HepG2 (cell line): ENCODE results near the gene RANBP2. TPM values are rescaled to one million over a fixed set of nuclear protein-coding genes. Genes with fewer than 3 reads are reported as not detected.

Source experiments
- ATAC-seq: fragments of 200-7000 bp; cut with Tn5 transposase; 3 replicates; pipeline ENCODE4 v1.9.1; 2020; ENCODE audit warnings: mild to moderate bottlenecking, moderate library complexity
- BruUV-seq: library from RNA; stranded (reverse); fragments of 400-500 nt; replicated peaks from 2 replicates; lab custom pipeline; 2021; lab: Mats Ljungman, UMichigan
- CTCF ChIA-PET: fragments of 300-600 bp; formaldehyde crosslinking; extraction: SDS; loops from one replicate; lab custom pipeline; 2021; ENCODE audit warnings: low total read pairs, inconsistent platforms, low intra/inter-chr PET ratio; lab: Yijun Ruan, JAX
- POLR2A ChIA-PET: fragments of 350-600 bp; sonication (Branson Sonifier 250); formaldehyde crosslinking; loops from one replicate; lab custom pipeline; 2020; ENCODE audit warnings: antibody characterized with exemption, inconsistent platforms; lab: Yijun Ruan, JAX
- DNase-seq: peaks from one replicate; pipeline ENCODE4 v3.0.0-alpha.2; 2015; ENCODE audit warnings: low spot score
- FAIRE-seq: peaks from 3 replicates; lab custom pipeline; 2011; peaks lifted over from hg19 to GRCh38; lab: Jason Lieb, UNC
- H2AFZ ChIP-seq: one replicate; pipeline ENCODE4 v1.6.1; 2011; ENCODE audit warnings: low read length, inconsistent platforms
- H3K27ac ChIP-seq: fragments of 300-600 bp; 3 replicates; pipeline ENCODE4 v1.8.0; 2011; ENCODE audit warnings: mixed run types, mild to moderate bottlenecking, mixed read lengths, low read length, inconsistent platforms; ENCODE audit not compliant: insufficient read depth; ENCODE audit errors: extremely low read length
- H3K27me3 ChIP-seq, 2 experiments: fragments of 200-600 bp in 1 of 2; 2 replicates in 1 of 2; 3 replicates in 1 of 2; pipeline versions ENCODE4 v1.6.0 to v1.8.0; 2011; ENCODE audit warnings: low read length in 2 of 2, mild to moderate bottlenecking in 2 of 2, moderate library complexity in 2 of 2, inconsistent platforms in 1 of 2; ENCODE audit not compliant: insufficient read depth in 2 of 2, control insufficient read depth in 1 of 2
- H3K36me3 ChIP-seq, 2 experiments: fragments of 200-600 bp in 1 of 2; replicated peaks in 1 of 2; 2 replicates in 1 of 2; 3 replicates in 1 of 2; pipeline versions ENCODE4 v1.5.1 to v1.8.0; 2011; ENCODE audit warnings: low read length in 2 of 2, inconsistent platforms in 1 of 2; ENCODE audit not compliant: insufficient read depth in 2 of 2, control insufficient read depth in 1 of 2
- H3K4me1 ChIP-seq: 2 replicates; pipeline ENCODE4 v1.5.1; 2012; ENCODE audit warnings: low read length, inconsistent platforms; ENCODE audit not compliant: insufficient read depth
- H3K4me2 ChIP-seq: 2 replicates; pipeline ENCODE4 v1.6.0; 2011; ENCODE audit warnings: low read depth, low read length, inconsistent platforms
- H3K4me3 ChIP-seq, 3 experiments: fragments of 200-600 bp in 1 of 3; sonication (generic), shearing (Covaris generic) in 1 of 3; replicated peaks in 1 of 3; 2 replicates each; pipeline ENCODE4 v1.5.1; 2011 to 2016; ENCODE audit warnings: low read length in 3 of 3, inconsistent platforms in 2 of 3, low read depth in 2 of 3, mild to moderate bottlenecking in 2 of 3, control low read depth in 1 of 3, mixed read lengths in 1 of 3; ENCODE audit not compliant: insufficient read depth in 1 of 3
- H3K79me2 ChIP-seq: one replicate; pipeline ENCODE4 v1.6.1; 2011; ENCODE audit warnings: low read length, inconsistent platforms; ENCODE audit not compliant: insufficient read depth
- H3K9ac ChIP-seq: 2 replicates; pipeline ENCODE4 v1.6.0; 2011; ENCODE audit warnings: mild to moderate bottlenecking, low read depth, low read length, inconsistent platforms; ENCODE audit not compliant: insufficient read depth
- H3K9me3 ChIP-seq: 2 replicates; pipeline ENCODE4 v1.5.1; 2012; ENCODE audit warnings: mild to moderate bottlenecking, low read length
- H4K20me1 ChIP-seq: 2 replicates; pipeline ENCODE4 v1.6.0; 2011; ENCODE audit warnings: inconsistent platforms, mild to moderate bottlenecking, low read length, moderate library complexity; ENCODE audit not compliant: insufficient read depth
- FOXA3 ChIP-seq: IDR thresholded peaks from 2 replicates; pipeline ENCODE4 v1.6.1; 2016; ENCODE audit warnings: missing genetic modification reagents, missing compliant biosample characterization
- HNF4A ChIP-seq: sonication (generic); formaldehyde crosslinking; IDR thresholded peaks from 2 replicates; pipeline ENCODE4 v1.4.0; 2020; ENCODE audit warnings: missing genetic modification reagents
- MAFF ChIP-seq: IDR thresholded peaks from 2 replicates; pipeline ENCODE4 v1.6.1; 2011; ENCODE audit warnings: low read depth, low read length, improper control_type of control experiment
- PTBP1 ChIP-seq: fragments of 200-400 bp; formaldehyde crosslinking; IDR thresholded peaks from 2 replicates; pipeline ENCODE4 v1.6.1; 2018; ENCODE audit warnings: low read length, low read depth; ENCODE audit not compliant: poor library complexity, severe bottlenecking
- TRIM24 ChIP-seq: sonication (generic); formaldehyde crosslinking; IDR thresholded peaks from 2 replicates; pipeline ENCODE4 v1.8.0; 2022; ENCODE audit warnings: mild to moderate bottlenecking, missing genetic modification reagents
- ZNF160 ChIP-seq: sonication (generic); formaldehyde crosslinking; IDR thresholded peaks from 2 replicates; pipeline ENCODE4 v1.8.0; 2022; ENCODE audit warnings: mild to moderate bottlenecking, inconsistent platforms, missing genetic modification reagents
- WGBS: methylation state at CpG from one replicate; pipeline ENCODE4 v1.1.6; 2017; ENCODE audit warnings: low lambda C conversion rate; 5-methylcytosine and 5-hydroxymethylcytosine counted together
- in situ Hi-C: cut with HindIII; loops from 2 replicates; pipeline ENCODE4 v1.10.0; 2017; ENCODE audit warnings: low pct_unique_long_range_greater_than_20kb; ENCODE audit not compliant: extremely low pct_ligation_motif_present
- intact Hi-C: fragments of 100-400 bp; cut with micrococcal nuclease; formaldehyde crosslinking; loops from one replicate; pipeline ENCODE4 v1.10.0; 2022; ENCODE audit not compliant: unreplicated experiment
- polyA plus RNA-seq, 8 experiments: library from polyadenylated mRNA; depleted of rRNA in 3 of 8; stranded (reverse) in 7 of 8; unstranded in 1 of 8; fragments of >200 nt; fragmentation: Illumina TruSeq in 4 of 8; extraction: Trizol in 4 of 8; gene quantifications; 2 replicates each; pipeline versions ENCODE4 v1.2.1 to v1.2.3, GENCODE V29; 2011 to 2016; ENCODE audit warnings: low read depth in 4 of 8, missing spikeins in 1 of 8, mixed read lengths in 1 of 8; ENCODE audit not compliant: insufficient read depth in 1 of 8
- total RNA-seq, 5 experiments: library from RNA; depleted of rRNA; stranded (reverse); fragments of >200 nt; fragmentation: Illumina TruSeq; extraction: Trizol; gene quantifications; 2 replicates each; pipeline ENCODE4 v1.2.3, GENCODE V29; 2016; ENCODE audit warnings: low read depth in 1 of 5
- TF ChIP-seq, protein P1 (sequence below): sonication (generic); formaldehyde crosslinking; IDR thresholded peaks from 2 replicates; pipeline ENCODE4 v1.4.0; 2020; ENCODE audit warnings: missing genetic modification reagents
- TF ChIP-seq, protein P2 (sequence below), 2 experiments: sonication (generic) in 1 of 2; formaldehyde crosslinking in 1 of 2; IDR thresholded peaks; 2 replicates each; pipeline versions ENCODE4 v1.5.1 to v1.6.1; 2011 to 2020; ENCODE audit warnings: borderline replicate concordance in 1 of 2, low read depth in 1 of 2, low read length in 1 of 2, mild to moderate bottlenecking in 1 of 2, missing genetic modification reagents in 1 of 2, moderate library complexity in 1 of 2

Gene RANBP2
- total and polyA plus RNA-seq, 2 of the 13 experiments (the other 11 are each of a cell fraction or from before 2014, with no cell fraction given), result 12.2 to 87.0 TPM

DNA sequence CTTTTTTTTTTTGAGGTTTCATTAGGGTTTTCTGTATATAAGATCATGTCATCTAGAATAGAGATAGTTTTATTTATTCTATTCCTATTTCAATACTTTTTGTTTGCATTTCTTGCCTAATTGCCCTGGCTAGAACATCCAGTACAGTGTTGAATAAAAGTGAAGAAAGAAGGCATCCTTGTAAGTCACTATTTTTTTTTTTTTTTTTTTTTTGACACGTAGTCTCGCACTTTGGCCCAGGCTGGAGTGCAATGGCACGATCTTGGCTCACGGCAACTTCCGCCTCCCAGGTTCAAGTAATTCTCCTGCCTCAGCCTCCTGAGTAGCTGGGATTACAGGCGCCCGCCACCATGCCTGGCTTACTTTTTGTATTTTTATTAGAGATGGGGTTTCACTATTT is 27.8 kb upstream of the RANBP2 start (continued):
- TF ChIP-seq, protein P1, sequence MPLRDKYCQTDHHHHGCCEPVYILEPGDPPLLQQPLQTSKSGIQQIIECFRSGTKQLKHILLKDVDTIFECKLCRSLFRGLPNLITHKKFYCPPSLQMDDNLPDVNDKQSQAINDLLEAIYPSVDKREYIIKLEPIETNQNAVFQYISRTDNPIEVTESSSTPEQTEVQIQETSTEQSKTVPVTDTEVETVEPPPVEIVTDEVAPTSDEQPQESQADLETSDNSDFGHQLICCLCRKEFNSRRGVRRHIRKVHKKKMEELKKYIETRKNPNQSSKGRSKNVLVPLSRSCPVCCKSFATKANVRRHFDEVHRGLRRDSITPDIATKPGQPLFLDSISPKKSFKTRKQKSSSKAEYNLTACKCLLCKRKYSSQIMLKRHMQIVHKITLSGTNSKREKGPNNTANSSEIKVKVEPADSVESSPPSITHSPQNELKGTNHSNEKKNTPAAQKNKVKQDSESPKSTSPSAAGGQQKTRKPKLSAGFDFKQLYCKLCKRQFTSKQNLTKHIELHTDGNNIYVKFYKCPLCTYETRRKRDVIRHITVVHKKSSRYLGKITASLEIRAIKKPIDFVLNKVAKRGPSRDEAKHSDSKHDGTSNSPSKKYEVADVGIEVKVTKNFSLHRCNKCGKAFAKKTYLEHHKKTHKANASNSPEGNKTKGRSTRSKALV, result no peak
- TF ChIP-seq, all 625 proteins: peak for 0

DNA sequence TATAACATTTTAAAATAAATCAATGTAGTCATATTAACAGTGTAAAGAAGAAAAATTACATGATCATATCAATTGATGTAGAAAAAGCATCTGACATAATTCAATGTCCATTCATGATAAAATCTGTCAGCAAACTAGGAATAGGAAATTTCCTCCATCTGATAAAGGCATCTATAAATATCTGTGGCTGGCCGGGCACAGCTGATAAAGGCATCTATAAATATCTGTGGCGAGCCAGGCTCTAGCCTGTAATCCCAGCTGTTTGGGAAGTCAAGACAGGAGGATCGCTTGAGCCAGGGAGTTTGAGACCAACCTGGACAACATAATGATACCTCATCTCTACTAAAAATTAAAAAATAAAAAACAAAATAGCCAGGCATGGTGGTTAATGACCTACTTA is 18.1 kb upstream of the RANBP2 start:
- FAIRE-seq, result no peak
- ATAC-seq, result no peak
- H3K36me3 ChIP-seq, result no peaks in the 10 kb centered on the region
- H3K4me1 ChIP-seq, result peaks cover 10% of the 10 kb centered on the region; the same call in 1 of the 2 replicates
- H3K79me2 ChIP-seq, result no peaks in the 10 kb centered on the region
- no peak for DNase-seq
- CTCF ChIA-PET, result no interaction called here
- no peak for TF ChIP-seq TRIM24
- TF ChIP-seq, protein P2, sequence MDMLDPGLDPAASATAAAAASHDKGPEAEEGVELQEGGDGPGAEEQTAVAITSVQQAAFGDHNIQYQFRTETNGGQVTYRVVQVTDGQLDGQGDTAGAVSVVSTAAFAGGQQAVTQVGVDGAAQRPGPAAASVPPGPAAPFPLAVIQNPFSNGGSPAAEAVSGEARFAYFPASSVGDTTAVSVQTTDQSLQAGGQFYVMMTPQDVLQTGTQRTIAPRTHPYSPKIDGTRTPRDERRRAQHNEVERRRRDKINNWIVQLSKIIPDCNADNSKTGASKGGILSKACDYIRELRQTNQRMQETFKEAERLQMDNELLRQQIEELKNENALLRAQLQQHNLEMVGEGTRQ (IDR thresholded peaks at IDR 0.05; ENCODE audit: low read depth, low read length), result no peak
- TF ChIP-seq, protein P2 (CRISPR knock-in tag; IDR thresholded peaks at IDR 0.05; ENCODE audit: borderline replicate concordance), result no peak
- no peak for TF ChIP-seq MAFF
- TF ChIP-seq HNF4A, result no peak
- no peak for TF ChIP-seq FOXA3 (CRISPR knock-in tag)
- no peak for TF ChIP-seq ZNF160 (CRISPR knock-in tag)
- TF ChIP-seq PTBP1, result no peak
- TF ChIP-seq, all 625 proteins: peak for 0
- Histone ChIP-seq H3K27ac (no peak overlapping the region), H2AFZ (no peak overlapping the region), H3K27me3 (no peaks in the 10 kb centered on the region; a peak in 1 of 5 replicates), H3K4me3 (no peak overlapping the region), H3K9me3 (no peaks in the 10 kb centered on the region), H3K9ac (no peak overlapping the region), H4K20me1 (no peaks in the 10 kb centered on the region), H3K4me2 (no peak overlapping the region)
- no TSS peak for BruUV-seq
- in situ Hi-C loops (no loop called here), intact Hi-C loops (no loop called here)
- POLR2A ChIA-PET, result interaction anchor here (1.8 kb wide), 1 partner anchor 18 kb away, joined by 6 read pairs; the partner anchor contains the start of gene RANBP2
- WGBS, result 53% methylated on average over 3 of the region's 3 CpGs
